NOMO-1 treated with DMSO at 0.1 percent for 48 hours (cell line): ENCODE results near the gene LDLRAD3.

Experiments
- DNase-seq: peaks from one replicate; lab custom pipeline; 2025; ENCODE audit not compliant: unreplicated experiment; lab: John Stamatoyannopoulos, UW

LDLRAD3 gene

DNA sequence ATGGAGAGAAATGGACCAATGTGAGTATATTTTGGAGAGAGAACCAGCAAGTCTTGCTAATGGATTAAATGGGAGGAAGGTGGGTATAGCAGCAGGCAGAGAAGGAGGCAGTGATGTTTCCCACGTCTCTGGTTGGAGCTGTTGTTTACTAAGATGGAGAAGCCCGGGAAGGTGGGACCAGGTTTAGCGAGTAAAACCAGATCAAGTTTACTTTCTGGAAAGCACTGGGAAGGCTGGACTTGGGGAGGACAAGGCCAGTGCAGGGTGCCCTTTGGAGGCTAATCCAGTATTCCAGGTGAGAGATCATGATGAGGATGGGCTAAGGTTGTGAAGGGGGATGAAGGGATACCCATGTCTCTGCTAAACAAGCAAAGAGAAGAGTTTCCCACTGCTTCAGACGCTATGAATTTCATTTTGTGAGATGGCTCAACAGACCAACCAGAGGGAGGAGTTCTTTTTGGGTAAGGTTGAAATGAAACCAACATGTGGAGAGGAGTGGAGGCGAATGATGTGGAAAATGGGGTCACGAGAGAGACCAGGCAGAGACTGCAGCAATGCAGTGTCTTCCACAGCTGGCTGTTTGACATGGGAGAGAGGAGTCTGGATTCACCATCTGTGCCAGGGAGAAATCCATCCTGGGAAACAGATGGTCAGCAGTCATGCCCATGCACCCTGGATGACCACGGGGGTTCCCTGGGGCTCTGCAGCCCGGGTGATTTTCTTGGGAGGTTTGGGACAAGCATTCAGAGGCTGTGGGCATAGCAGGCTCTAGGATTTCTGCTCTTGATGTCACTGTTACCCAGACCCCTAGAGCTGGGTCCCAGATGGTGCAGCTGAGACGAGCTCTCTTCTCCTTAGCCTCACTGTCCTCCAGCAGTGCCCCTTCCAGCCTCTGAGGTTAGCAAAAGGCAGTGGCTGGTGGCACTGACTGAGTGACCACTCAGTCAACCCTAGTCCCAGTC is 320.4 kb downstream of the LDLRAD3 start:
- DNase-seq = no peak

DNA sequence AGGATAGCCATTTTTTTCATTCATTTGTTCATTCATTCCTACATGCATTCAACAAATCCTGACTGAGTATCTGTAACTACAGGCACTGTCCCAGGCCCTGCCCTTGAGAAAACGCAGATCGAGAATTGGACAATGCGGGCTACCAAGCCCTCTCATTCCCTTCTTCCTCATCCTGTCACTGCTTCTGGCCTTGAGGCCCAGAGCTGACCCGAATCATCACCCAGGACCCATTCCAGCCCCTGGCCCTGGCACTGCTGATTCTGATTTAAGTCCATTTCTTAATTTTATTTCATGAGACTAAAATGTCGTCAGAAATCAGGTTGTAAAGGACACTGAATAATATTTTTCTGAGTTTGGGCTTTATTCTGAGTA is 321.1 kb downstream of the LDLRAD3 start:
- DNase-seq = no peak

DNA sequence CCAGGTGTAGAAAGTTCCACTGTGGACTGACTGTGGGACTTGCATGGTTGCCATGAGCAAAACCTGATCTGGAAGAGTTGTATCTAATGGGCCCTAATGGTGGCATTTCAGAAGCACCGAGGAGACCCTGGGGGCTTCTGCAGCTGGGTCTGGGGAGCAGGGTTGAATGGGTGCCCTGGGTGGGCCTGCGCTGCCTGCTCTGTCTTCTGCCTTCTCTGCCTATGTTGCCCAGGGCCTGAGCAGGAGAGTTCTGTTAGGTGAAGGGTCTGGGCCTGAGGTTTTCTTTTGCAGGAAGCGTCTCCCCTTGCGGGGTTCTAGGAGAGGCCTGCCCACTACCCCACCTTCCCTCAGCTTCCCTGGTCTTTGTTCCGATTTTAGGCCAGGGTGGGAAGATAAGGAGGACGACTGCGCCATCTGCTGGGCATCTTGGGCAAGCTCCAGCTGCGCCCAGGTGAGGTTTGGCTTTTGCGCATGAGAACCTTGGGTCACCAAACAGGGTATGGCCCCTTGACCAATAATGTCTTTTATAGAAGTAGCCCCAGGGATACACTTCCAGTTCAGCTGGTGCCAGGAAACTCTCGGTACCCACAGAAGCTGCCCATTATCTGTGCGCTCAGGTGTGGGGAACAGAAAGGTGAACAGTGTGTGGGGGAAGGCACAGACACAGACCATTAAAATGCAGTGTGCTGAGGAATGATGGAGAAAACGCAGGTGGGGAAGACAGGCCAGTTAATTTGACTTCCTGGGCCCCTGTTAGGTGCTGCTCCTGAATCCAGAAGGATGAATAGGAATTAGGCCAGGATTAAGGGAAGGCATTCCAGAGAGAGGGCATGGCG is 322.1 kb downstream of the LDLRAD3 start:
- DNase-seq = peak; percentile 31

DNA sequence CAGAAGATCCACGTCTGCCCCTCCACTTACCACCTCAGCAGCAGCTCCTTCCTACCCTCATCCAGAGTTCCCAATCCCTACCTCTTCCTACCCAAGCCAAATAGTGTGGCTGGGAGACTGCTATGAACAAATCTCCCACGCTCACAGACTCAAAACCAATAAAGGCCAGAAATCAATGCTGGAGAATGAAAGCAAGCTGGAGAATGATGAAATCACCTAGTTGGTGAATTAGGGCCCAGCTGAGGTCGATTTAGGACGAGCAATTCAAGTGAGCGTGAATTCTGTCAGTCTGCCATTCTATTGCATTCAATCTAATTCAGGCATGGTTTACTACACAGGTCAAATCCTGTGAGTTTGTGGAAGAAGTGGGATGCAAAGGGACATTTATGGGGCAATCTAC is 322.9 kb downstream of the LDLRAD3 start:
- no peak for DNase-seq

DNA sequence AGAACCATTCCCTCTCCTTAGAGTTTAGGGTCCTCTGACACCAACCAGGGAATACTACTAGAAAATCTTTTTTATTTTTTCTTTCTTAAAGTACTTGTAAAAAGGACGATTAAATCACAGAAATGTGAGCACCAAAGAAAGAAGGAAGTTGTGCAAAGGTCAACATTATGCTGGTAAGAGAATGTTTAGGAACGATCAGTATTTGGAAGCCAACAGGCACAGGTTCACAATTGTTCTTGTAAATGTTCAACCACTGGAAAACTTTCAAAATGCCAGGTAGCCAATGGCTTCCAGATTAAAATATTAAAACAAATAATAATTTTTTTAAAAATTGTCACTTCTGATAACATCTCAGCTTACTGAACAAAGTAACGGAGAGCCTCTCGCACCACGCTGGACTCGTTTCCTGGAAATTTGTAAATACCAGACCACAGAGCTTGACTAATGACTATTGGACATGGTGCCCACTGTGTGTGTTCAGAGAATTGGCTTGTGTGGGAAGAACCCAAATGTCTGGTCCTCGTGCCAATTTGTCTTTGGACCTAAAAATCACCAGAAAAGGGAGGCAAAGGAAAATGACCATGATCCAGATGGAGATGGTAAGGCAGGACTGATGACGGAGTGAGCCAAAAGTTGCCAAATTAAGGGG is 324.6 kb downstream of the LDLRAD3 start:
- no peak for DNase-seq

DNA sequence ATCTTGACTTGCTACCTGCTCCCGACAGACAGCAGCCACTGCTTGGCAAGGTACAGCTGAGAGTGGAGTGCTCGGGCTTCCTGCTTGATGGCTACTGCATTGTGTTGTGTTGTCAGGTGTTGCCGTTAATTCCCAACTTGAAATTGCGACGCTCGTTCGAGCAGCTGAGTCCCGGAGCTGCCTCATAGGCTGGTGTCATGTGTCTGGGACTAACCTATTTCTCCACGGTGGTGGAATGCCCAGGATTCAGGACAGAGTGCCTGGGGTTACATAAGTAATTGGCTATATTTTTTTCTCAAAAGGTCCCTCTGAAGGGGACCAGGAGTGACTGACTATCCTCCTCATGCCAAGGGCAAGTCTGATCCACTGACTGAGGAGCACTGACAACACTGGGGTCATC is 326.8 kb downstream of the LDLRAD3 start:
- DNase-seq = no peak

DNA sequence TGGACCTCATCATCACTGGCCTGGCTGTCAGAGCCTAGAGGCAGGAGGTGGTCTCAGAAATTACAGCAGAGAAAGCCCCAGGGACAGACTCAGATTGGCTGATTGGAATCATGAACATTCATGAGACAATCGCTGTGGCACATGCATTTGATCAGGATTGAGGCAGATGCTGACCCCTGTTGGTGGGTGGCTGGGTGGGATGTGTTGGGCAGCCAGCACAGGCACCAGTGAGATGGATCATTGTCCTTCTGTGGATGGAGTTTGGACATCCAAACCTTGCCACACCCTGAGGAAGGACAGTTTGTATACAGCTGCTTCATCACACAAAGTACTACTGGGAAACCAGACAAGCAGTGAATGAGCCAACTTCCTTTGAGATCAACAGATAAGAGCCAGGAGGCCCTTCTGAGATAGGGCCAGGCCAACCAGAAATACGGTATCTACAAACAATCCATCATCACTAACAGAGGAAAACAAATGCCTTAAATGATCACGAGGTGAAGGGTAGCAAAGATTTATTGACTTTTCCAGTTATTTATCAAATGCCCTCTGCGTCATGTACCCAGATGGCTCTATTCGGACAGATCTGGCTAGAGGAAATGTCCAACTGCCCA is 328.0 kb downstream of the LDLRAD3 start:
- DNase-seq = no peak

DNA sequence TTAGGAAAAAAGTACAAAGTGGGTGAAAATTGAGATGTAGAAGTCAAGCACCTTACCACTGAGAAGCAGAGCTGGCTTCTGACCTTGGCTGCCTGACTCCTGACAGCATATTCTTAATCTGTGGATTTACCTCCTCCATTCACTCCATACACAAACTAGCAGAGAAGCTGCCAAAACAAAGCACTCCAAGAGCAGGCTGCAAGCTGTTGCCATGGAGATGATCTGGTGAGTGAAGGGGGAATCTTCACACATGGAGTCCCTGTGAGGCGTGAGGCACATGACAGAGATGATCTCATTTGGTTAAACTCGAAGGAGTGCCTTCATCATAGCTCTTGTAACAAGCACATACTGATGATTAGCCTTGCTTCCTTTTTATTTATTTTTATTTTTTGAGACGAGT is 329.2 kb downstream of the LDLRAD3 start:
- DNase-seq = no peak

DNA sequence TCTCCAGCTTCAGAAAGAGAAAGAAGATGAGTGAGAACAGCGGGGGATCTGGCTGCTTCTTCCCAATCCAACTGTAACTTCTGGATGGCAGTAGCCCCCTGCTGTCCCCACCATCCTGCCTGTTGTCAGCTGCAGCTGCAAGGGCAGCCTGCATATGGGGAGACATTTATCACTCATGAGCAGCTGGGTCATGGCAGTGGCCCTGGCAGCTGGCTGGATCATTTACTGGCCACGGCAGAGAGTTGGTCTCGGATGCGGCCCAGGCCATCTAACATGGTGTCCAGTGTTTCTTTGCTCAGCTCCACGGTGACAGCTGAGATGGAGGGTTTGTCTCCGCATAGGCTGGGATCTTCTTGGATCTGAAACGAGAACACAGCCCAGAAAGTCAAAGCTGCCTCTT is 330.6 kb downstream of the LDLRAD3 start:
- no peak for DNase-seq

DNA sequence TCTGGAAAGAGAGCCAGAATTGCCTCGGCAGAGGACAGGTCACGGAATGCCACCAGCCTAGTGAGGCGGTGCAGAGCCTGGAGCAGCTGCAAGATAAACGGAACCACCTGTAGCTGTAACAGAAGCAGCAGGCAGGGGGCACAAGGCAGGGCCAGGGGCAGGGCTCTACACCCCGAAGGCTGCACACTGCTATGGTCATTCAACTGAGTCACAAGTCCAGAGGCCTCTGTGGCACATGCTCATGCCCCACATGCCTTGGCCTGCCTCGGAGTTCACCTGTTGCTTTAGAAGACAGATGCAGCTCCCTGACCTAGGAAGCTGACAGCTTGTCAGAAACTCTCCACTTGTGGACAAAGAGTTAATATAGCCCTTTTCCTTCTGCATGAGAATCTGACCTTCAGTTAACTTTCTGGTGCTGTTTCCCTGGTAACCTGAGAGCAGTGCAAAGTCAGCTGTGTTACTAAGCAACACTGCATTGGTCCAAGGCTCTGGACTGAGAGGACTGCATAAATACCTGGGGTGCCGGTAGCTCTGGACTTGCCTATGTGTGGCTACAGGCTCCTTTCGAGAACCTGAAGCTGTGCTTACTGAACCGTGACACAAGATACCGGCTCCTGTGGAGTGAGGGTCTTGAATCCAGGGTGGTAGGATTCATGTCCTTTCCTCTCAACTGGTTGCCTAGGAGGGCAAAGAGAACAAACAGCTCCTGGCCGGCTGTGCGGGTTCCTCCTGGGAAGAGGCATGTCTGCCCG is 334.8 kb downstream of the LDLRAD3 start:
- no peak for DNase-seq

DNA sequence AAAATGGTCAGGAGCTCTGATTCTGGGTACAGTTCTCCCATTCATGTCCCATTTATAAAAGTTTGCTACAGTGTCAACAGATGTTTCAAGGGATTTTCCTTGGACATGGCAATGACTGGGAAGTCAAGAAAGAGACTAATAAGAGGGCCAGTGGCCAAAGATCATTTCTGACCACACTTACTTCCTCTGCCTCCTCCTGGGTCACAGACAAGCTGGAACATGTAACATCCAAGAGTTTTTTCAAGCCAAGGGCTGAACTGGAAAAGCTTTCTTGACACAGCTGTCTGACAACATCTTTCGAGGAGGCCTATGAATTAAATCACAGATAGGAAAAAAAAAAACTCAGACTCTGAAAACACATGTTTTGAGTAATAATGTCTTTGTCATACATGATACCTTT is 336.7 kb downstream of the LDLRAD3 start:
- no peak for DNase-seq
